IMR-90 (cell line): ENCODE data around the gene CSK.

Experiments used
- CTCF ChIP-seq: conservative IDR thresholded peaks from 2 replicates; pipeline ENCODE4 v1.5.1; 2012; ENCODE audit warnings: mild to moderate bottlenecking, low read depth, low read length, improper control_type of control experiment
- FOS ChIP-seq: fragments of 150-350 bp; IDR thresholded peaks from 2 replicates; pipeline ENCODE4 v1.6.1; 2016; ENCODE audit warnings: low read depth, low read length
- MAFK ChIP-seq: IDR thresholded peaks from 2 replicates; pipeline ENCODE4 v1.6.1; 2012; ENCODE audit warnings: low read depth, low read length, improper control_type of control experiment
- POLR2A ChIP-seq: IDR thresholded peaks from 2 replicates; pipeline ENCODE4 v1.6.1; 2012; ENCODE audit warnings: mild to moderate bottlenecking, low read depth, low read length
- RAD21 ChIP-seq: IDR thresholded peaks from 2 replicates; pipeline ENCODE4 v1.6.1; 2012; ENCODE audit warnings: low read length, improper control_type of control experiment
- RCOR1 ChIP-seq: IDR thresholded peaks from 2 replicates; pipeline ENCODE4 v1.6.1; 2012; ENCODE audit warnings: mild to moderate bottlenecking, low read length, improper control_type of control experiment; ENCODE audit not compliant: insufficient replicate concordance

- TF ChIP-seq FOS: no peak
- TF ChIP-seq CTCF: no peak
- no peak for TF ChIP-seq RAD21
- TF ChIP-seq MAFK: no peak
- no peak for TF ChIP-seq POLR2A
- TF ChIP-seq RCOR1: no peak
Observed at GRCh38 chr15:74802290-74802689, 20.4 kb downstream of the CSK start.
